ENCODE results near the gene GP1BA. TPM values are rescaled to one million over a fixed set of nuclear protein-coding genes. Genes with fewer than 3 reads are reported as not detected.
A peak's percentile ranks its signal among the peaks of the same experiment; 100 is the strongest.

Gene GP1BA

GRCh38 chr17:4980644-4981216 is 48.7 kb downstream of the GP1BA start:
- Histone ChIP-seq H3K4me1 (ENCODE audit: control insufficient read depth, low read depth, low read length) (no peaks in the 10 kb centered on the region), H3K4me2 (ENCODE audit: low read length) (no peak overlapping the region), H3K18ac (ENCODE audit: low read length) (no peak overlapping the region), H3K23ac (ENCODE audit: low read length) (no peak overlapping the region), H3K9ac (ENCODE audit: low read length) (no peak overlapping the region), H2BK15ac (replicated peaks; ENCODE audit: low read depth) (no peak overlapping the region), H3K79me1 (ENCODE audit: low read length) (no peaks in the 10 kb centered on the region), H4K5ac (ENCODE audit: low read length) (no peak overlapping the region), H3K56ac (ENCODE audit: low read length) (no peak overlapping the region), H2BK120ac (ENCODE audit: low read depth, low read length) (no peak overlapping the region), H3K27me3 (ENCODE audit: insufficient read depth, low read length, poor library complexity) (no peaks in the 10 kb centered on the region), H3K27ac (ENCODE audit: low read depth, low read length) (no peak overlapping the region), H3K36me3 (ENCODE audit: control insufficient read depth, insufficient read depth, low read length) (no peaks in the 10 kb centered on the region), H4K8ac (ENCODE audit: low read depth, low read length) (no peak overlapping the region), H3K4ac (ENCODE audit: low read depth, low read length) (no peak overlapping the region), H3K79me2 (ENCODE audit: control insufficient read depth, insufficient read depth, low read length) (no peaks in the 10 kb centered on the region), H2BK5ac (ENCODE audit: low read length) (no peak overlapping the region), H3K4me3 (ENCODE audit: low read length) (no peak overlapping the region), H2AK5ac (ENCODE audit: low read length) (no peak overlapping the region)
- peak; percentile 90 for DNase-seq
- no CpG with 5 or more reads among the region's 6 CpGs for WGBS (ENCODE audit: extremely low coverage, insufficient coverage, low lambda C conversion rate)

- no peak overlapping the region for H3K27ac ChIP-seq (ENCODE audit: low read depth, low read length)
- DNase-seq: no peak
- no peak overlapping the region for H3K56ac ChIP-seq (ENCODE audit: low read length)
- H3K18ac ChIP-seq (ENCODE audit: low read length): no peak overlapping the region
- H3K4me2 ChIP-seq (ENCODE audit: low read length): no peak overlapping the region
- no peaks in the 10 kb centered on the region for H3K36me3 ChIP-seq (ENCODE audit: control insufficient read depth, insufficient read depth, low read length)
- H3K79me1 ChIP-seq (ENCODE audit: low read length): no peaks in the 10 kb centered on the region
- no peak overlapping the region for H2BK15ac ChIP-seq (replicated peaks; ENCODE audit: low read depth)
- no peak overlapping the region for H4K5ac ChIP-seq (ENCODE audit: low read length)
- WGBS (ENCODE audit: extremely low coverage, insufficient coverage, low lambda C conversion rate): no CpG with 5 or more reads among the region's 5 CpGs
- H3K27me3 ChIP-seq (ENCODE audit: insufficient read depth, low read length, poor library complexity): no peaks in the 10 kb centered on the region
- no peaks in the 10 kb centered on the region for H3K4me1 ChIP-seq (ENCODE audit: control insufficient read depth, low read depth, low read length)
- no peaks in the 10 kb centered on the region for H3K79me2 ChIP-seq (ENCODE audit: control insufficient read depth, insufficient read depth, low read length)
- no peak overlapping the region for H2AK5ac ChIP-seq (ENCODE audit: low read length)
- H4K8ac ChIP-seq (ENCODE audit: low read depth, low read length): no peak overlapping the region
- no peak overlapping the region for H2BK120ac ChIP-seq (ENCODE audit: low read depth, low read length)
- H3K4me3 ChIP-seq (ENCODE audit: low read length): no peak overlapping the region
- no peak overlapping the region for H3K23ac ChIP-seq (ENCODE audit: low read length)
- no peak overlapping the region for H2BK5ac ChIP-seq (ENCODE audit: low read length)
- H3K9ac ChIP-seq (ENCODE audit: low read length): no peak overlapping the region
- no peak overlapping the region for H3K4ac ChIP-seq (ENCODE audit: low read depth, low read length)
These were observed 50.2 kb downstream of the GP1BA start for GRCh38 chr17:4982305-4982704.

Small RNA genes lying within 50 kb of the gene (small RNA-seq; reads per million reads assigned to genes)
- gene MIR6864 (ENCODE audit: insufficient read depth): not detected
- gene MIR6865 (ENCODE audit: insufficient read depth): not detected
